Tibial artery (tissue), 4 donors: ENCODE results near the gene DCP1B.

Experiments used
- DNase-seq, 2 donors: peaks; one replicate each; pipeline ENCODE4 v3.0.0-alpha.2; 2019
- H3K27ac ChIP-seq, 2 donors: fragments of 200-600 bp; sonication (generic) in 1 of 2; 1 replicate in 1 of 2; 2 replicates in 1 of 2; pipeline ENCODE4 v1.5.1; 2018 to 2019; ENCODE audit warnings: mild to moderate bottlenecking in 1 of 2
- H3K27me3 ChIP-seq, 2 donors: fragments of 200-600 bp; sonication (generic) in 1 of 2; one replicate each; pipeline versions ENCODE4 v1.5.1 to v1.6.0; 2016 to 2019
- H3K36me3 ChIP-seq, 3 donors: fragments of 200-600 bp; sonication (generic) in 2 of 3; one replicate each; pipeline ENCODE4 v1.5.1; 2016 to 2019; ENCODE audit warnings: mild to moderate bottlenecking in 2 of 3
- H3K4me1 ChIP-seq, 4 donors: fragments of 200-600 bp; sonication (generic) in 2 of 4; 1 replicate in 3 of 4; 2 replicates in 1 of 4; pipeline ENCODE4 v1.5.1; 2016 to 2019
- H3K4me3 ChIP-seq, 2 donors: fragments of 200-600 bp; sonication (generic) in 1 of 2; 1 replicate in 1 of 2; 2 replicates in 1 of 2; pipeline ENCODE4 v1.5.1; 2018 to 2019; ENCODE audit warnings: mild to moderate bottlenecking in 2 of 2
- H3K9me3 ChIP-seq, 3 donors: fragments of 200-600 bp; sonication (generic) in 1 of 3; one replicate each; pipeline ENCODE4 v1.5.1; 2016 to 2019
- CTCF ChIP-seq, 2 experiments: fragments of 200-600 bp in 1 of 2; fragments of 450-650 bp in 1 of 2; IDR thresholded peaks; one replicate each; pipeline ENCODE4 v1.5.1; 2017 to 2019; ENCODE audit warnings: antibody characterized with exemption in 2 of 2, mild to moderate bottlenecking in 1 of 2, moderate library complexity in 1 of 2
- intact Hi-C: fragments of 100-400 bp; cut with DNase I; formaldehyde crosslinking; loops from one replicate; pipeline ENCODE4 v1.15.0; 2023; ENCODE audit warnings: low total_unique reads

Gene DCP1B

DNA sequence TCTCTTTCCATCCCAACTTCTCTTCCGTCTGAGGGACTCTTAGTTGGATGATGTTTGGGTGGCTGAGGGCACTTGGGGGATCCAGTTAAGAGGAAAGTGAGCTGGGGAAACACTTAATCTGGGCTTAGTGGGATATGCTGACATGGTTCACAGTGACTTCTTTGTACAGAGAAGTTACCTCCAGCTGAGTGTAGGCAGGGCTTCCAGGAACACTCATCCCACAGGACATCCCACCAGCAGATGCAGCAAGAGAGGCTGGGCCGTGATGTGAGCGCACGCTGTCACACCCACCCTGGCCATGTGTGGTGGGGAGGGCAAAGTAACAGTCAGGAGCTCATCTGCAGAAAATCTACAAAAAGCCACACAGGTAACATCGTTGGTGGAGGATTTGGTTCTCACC, 85.0 kb downstream of the DCP1B start:
- Histone ChIP-seq H3K4me1 (peaks cover 0 to 15% (median 5%) of the 10 kb centered on the region in 4 donors), H3K9me3 (no peaks in the 10 kb centered on the region), H3K27ac (no peak overlapping the region), H3K27me3 (no peaks in the 10 kb centered on the region), H3K36me3 (no peaks in the 10 kb centered on the region), H3K4me3 (no peak overlapping the region)
- intact Hi-C loops: loop anchor here (10.0 kb wide), 1 partner anchor 104 kb away; no protein-coding TSS in a partner anchor
- no peak for TF ChIP-seq CTCF (IDR thresholded peaks at IDR 0.05)
- DNase-seq: no peak

- intact Hi-C loops: loop anchor here (10.0 kb wide), 1 partner anchor 104 kb away; no protein-coding TSS in a partner anchor
- H3K36me3 ChIP-seq: no peaks in the 10 kb centered on the region
- H3K27me3 ChIP-seq: no peaks in the 10 kb centered on the region
- H3K9me3 ChIP-seq: no peaks in the 10 kb centered on the region
- no peak for TF ChIP-seq CTCF (IDR thresholded peaks at IDR 0.05)
- peaks cover 0 to 15% (median 5%) of the 10 kb centered on the region in 4 donors for H3K4me1 ChIP-seq
- peak overlapping the region; percentile 14 to 26 for H3K4me3 ChIP-seq
- H3K27ac ChIP-seq: no peak overlapping the region
- no peak for DNase-seq
Measured at GRCh38 chr12:1918884-1919236, 85.4 kb downstream of the DCP1B start.

GRCh38 chr12:1918081-1918883, 86.0 kb downstream of the DCP1B start, which contains the start of gene CACNA2D4:
CACNA2D4 (minus strand) TSS chr12:1918652; CDS start chr12:1918473, 179 bp downstream.
- DNase-seq: peak in 1 of 2 donors; percentile 62
- Histone ChIP-seq H3K36me3 (no peaks in the 10 kb centered on the region), H3K27me3 (no peaks in the 10 kb centered on the region), H3K9me3 (no peaks in the 10 kb centered on the region), H3K4me1 (peaks cover 0 to 15% (median 5%) of the 10 kb centered on the region in 4 donors), H3K4me3 (peak within 1 kb of the TSS; percentile 14 to 26), H3K27ac (no peak within 1 kb of the TSS)
- TF ChIP-seq CTCF (IDR thresholded peaks at IDR 0.05): no peak
- intact Hi-C loops: loop anchor here (10.0 kb wide), 1 partner anchor 103 kb away; no protein-coding TSS in a partner anchor

GRCh38 chr12:1917172-1918070, 86.8 kb downstream of the DCP1B start:
- Histone ChIP-seq H3K27ac (no peak overlapping the region), H3K27me3 (no peaks in the 10 kb centered on the region), H3K4me3 (peak overlapping the region; percentile 14 to 26), H3K4me1 (peaks cover 0 to 15% (median 5%) of the 10 kb centered on the region in 4 donors), H3K36me3 (no peaks in the 10 kb centered on the region), H3K9me3 (no peaks in the 10 kb centered on the region)
- DNase-seq: peak in 1 of 2 donors; percentile 60
- no peak for TF ChIP-seq CTCF (IDR thresholded peaks at IDR 0.05)
- intact Hi-C loops: loop anchor here (10.0 kb wide), 1 partner anchor 103 kb away; no protein-coding TSS in a partner anchor

DNA sequence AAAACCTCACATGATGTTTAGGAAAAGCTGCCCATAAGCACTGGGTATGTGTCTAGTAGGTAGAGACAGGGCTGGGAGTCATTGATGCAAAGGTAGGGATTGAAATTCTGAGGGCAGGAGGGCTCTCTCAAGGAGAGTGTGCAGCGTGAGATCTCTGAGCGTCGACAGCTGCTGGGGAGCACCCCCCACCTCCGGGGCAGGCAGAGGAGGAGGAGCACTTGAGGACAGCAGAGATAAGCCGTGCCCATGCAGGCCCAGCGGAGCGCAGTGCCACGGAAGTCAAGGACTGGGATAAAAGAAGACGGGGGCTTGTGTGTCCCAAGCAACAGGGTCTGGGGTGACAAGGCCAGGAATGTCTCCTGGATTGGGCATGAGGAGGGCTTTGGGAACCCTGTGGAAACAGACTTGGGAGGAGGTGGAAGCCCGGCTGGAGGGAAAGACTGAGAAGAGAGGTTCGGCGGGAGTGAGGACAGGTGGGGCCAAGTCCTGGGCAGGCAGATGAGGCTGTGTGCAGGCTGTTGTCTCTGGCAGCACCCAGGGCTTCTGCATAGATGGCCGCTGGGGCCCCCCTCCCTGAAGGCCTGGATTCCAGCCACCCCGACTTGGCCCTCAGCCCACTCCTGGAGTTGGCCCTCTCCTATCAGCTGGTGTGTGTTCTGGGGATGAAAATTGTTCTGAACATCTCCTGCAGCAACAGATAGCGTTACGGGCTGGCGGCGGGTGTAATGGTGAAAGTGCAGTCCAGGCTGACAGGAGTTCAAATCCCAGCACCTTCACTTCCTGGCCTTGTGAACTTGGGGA, 87.7 kb downstream of the DCP1B start:
- H3K4me1 ChIP-seq: peaks cover 0 to 15% (median 5%) of the 10 kb centered on the region in 4 donors
- H3K9me3 ChIP-seq: no peaks in the 10 kb centered on the region
- no peak for TF ChIP-seq CTCF (IDR thresholded peaks at IDR 0.05)
- no peaks in the 10 kb centered on the region for H3K27me3 ChIP-seq
- H3K36me3 ChIP-seq: no peaks in the 10 kb centered on the region
- intact Hi-C loops: loop anchor here (10.0 kb wide), 1 partner anchor 102 kb away; no protein-coding TSS in a partner anchor
- peak in 1 of 2 donors; percentile 64 for DNase-seq
- no peak overlapping the region for H3K27ac ChIP-seq
- H3K4me3 ChIP-seq: no peak overlapping the region
